ENCODE data around the gene WAS. TPM values are rescaled to one million over a fixed set of nuclear protein-coding genes. Genes with fewer than 3 reads are reported as not detected.
"Not testable (repeated sequence)": the region's sequence is repeated elsewhere in the genome, so short reads cannot be mapped to it uniquely, and the experiment has no call there.

Gene WAS
- polyA plus RNA-seq, 1 experiment, result 0.12 TPM

GRCh38 chrX:48649102-48649501 lies 34.5 kb upstream of the WAS start:
- no peak for TF ChIP-seq CTCF (IDR thresholded peaks at IDR 0.05; ENCODE audit: insufficient read depth, low read depth, low read length)
- Histone ChIP-seq H3K36me3 (ENCODE audit: control insufficient read depth, insufficient read depth, low read length) (no peaks in the 10 kb centered on the region), H3K4me3 (ENCODE audit: low read depth, low read length) (no peak overlapping the region), H3K27me3 (ENCODE audit: control insufficient read depth, insufficient read depth, low read length) (peaks cover 2% of the 10 kb centered on the region; the same call in 1 of the 2 replicates)
- CTCF ChIA-PET, result interaction anchor here (0.6 to 1.4 kb wide), 2 partner anchors 88 to 1107 kb away, joined by 4 read pairs; no protein-coding TSS in a partner anchor
- no peak for DNase-seq (ENCODE audit: low read depth)
- POLR2A ChIA-PET, result no interaction called here

GRCh38 chrX:48652055-48652579 lies 31.5 kb upstream of the WAS start:
- CTCF ChIA-PET; H3K27me3 ChIP-seq (ENCODE audit: control insufficient read depth, insufficient read depth, low read length); POLR2A ChIA-PET; H3K36me3 ChIP-seq (ENCODE audit: control insufficient read depth, insufficient read depth, low read length); DNase-seq (ENCODE audit: low read depth); H3K4me3 ChIP-seq (ENCODE audit: low read depth, low read length): not testable (repeated sequence)

- CTCF ChIA-PET, result not testable (repeated sequence)
Measured at GRCh38 chrX:48654746-48655145, 28.9 kb upstream of the WAS start.

GRCh38 chrX:48659686-48660085 lies 23.9 kb upstream of the WAS start:
- POLR2A ChIA-PET; DNase-seq (ENCODE audit: low read depth); CTCF ChIA-PET; H3K4me3 ChIP-seq (ENCODE audit: low read depth, low read length); H3K36me3 ChIP-seq (ENCODE audit: control insufficient read depth, insufficient read depth, low read length); H3K27me3 ChIP-seq (ENCODE audit: control insufficient read depth, insufficient read depth, low read length): not testable (repeated sequence)

More at GRCh38 chrX:48654746-48655145, 28.9 kb upstream of the WAS start:
- H3K27me3 ChIP-seq (ENCODE audit: control insufficient read depth, insufficient read depth, low read length); POLR2A ChIA-PET; DNase-seq (ENCODE audit: low read depth); H3K36me3 ChIP-seq (ENCODE audit: control insufficient read depth, insufficient read depth, low read length); H3K4me3 ChIP-seq (ENCODE audit: low read depth, low read length): not testable (repeated sequence)

- DNase-seq (ENCODE audit: low read depth), result no peak
- POLR2A ChIA-PET, result no interaction called here
- CTCF ChIA-PET, result interaction anchor here (0.6 kb wide), 1 partner anchor 106 kb away, joined by 3 read pairs; no protein-coding TSS in a partner anchor
- Histone ChIP-seq H3K4me3 (ENCODE audit: low read depth, low read length) (no peak overlapping the region), H3K36me3 (ENCODE audit: control insufficient read depth, insufficient read depth, low read length) (no peaks in the 10 kb centered on the region), H3K27me3 (ENCODE audit: control insufficient read depth, insufficient read depth, low read length) (no peaks in the 10 kb centered on the region)
- TF ChIP-seq CTCF (IDR thresholded peaks at IDR 0.05; ENCODE audit: insufficient read depth, low read depth, low read length), result no peak
Measured at GRCh38 chrX:48663241-48663640, 20.4 kb upstream of the WAS start.

GRCh38 chrX:48664156-48664555 lies 19.4 kb upstream of the WAS start:
- CTCF ChIA-PET, result no interaction called here

More at GRCh38 chrX:48664156-48664555, 19.4 kb upstream of the WAS start:
- Histone ChIP-seq H3K27me3 (ENCODE audit: control insufficient read depth, insufficient read depth, low read length) (no peaks in the 10 kb centered on the region), H3K36me3 (ENCODE audit: control insufficient read depth, insufficient read depth, low read length) (no peaks in the 10 kb centered on the region), H3K4me3 (ENCODE audit: low read depth, low read length) (no peak overlapping the region)
- DNase-seq (ENCODE audit: low read depth), result no peak
- POLR2A ChIA-PET, result no interaction called here
- no peak for TF ChIP-seq CTCF (IDR thresholded peaks at IDR 0.05; ENCODE audit: insufficient read depth, low read depth, low read length)

All from BJ (cell line).